Stimulated activated CD8-positive, alpha-beta memory T cell treated with anti-CD3 and anti-CD28 coated beads, Interleukin-12 subunit alpha, Interleukin-12 subunit beta, amount 100 ng/mL, for 24 hours (primary cell): Measurements from ENCODE around the gene LRRC4C.

ENCODE experiments used
- DNase-seq: peaks from one replicate; pipeline ENCODE4 v3.0.0-alpha.2; 2020; ENCODE audit errors: extremely low read depth

The LRRC4C gene

DNA sequence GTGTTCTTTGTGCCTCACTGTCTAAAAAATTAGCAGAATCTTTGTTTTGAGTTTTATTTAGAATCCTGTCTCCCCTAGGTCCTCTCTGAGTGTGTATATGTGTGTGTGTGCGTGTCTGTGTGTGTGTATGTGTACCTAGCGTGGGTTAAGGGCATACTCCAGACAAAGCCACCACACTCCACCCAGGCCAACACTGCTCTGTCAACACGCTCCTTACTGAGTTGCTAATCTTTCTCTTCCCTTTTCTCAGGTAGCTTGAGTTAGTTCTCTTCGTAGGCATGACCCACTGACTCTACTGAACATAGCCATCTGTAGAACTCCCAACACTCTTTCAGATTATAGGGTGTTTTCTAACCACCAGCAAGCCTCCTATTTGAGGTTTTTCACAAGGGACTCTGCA, 131.1 kb downstream of the LRRC4C start:
- DNase-seq: no peak

DNA sequence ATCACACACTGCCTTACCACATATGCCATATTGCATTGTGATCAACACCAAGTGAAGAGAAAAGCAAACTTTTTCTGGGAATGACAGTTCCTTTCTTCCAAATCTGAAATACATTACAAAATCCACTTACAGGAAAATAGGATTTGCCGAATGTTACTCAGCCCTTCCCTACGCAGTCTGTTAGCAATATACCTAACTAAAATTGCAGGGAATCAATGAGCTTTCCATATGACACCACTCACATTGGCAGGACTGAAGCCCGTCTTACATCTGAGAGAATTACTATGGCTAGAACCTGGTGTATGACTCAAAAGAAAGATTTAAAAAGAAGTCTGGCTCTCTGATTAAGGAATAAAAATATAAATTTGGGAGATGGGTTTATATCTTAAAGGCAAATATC, 136.0 kb downstream of the LRRC4C start:
- DNase-seq: no peak

DNA sequence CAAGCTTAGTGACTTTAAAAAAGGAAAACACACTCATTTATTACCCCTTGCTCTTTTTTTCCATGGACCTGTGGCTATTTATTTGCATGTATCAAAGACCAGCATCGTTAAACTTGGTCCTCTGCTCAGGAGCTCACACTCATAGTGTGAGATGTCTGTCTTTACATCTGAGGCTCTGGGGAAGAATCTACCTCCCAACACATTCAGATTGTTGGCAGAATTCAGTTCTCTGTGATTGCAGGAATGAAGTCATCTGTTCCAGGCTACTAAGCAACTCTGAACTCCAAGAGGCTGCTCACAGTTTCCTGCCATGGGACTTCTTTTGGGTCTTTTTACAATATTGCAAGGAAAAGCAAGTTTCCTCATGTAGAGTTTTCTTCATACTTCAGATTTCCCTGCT, 138.8 kb downstream of the LRRC4C start:
- no peak for DNase-seq

DNA sequence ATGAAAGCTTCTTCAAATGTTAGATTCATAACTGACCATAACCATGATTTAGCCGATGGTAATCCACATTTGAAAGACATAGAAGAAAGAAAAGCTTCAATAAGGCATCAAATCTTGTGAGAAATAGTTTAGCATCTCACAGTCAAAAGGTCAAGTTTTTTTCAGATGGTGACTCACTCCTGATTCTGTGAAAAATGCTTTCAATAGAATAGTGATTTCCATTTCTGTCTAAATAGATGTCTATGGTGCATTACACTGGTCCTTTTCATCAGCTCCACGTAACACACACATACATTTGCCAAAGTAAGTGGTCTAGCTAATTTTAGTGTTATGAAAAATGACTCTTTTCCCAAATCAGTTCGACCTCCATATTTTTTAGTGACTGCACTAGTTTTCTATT, 139.2 kb downstream of the LRRC4C start:
- DNase-seq: no peak

DNA sequence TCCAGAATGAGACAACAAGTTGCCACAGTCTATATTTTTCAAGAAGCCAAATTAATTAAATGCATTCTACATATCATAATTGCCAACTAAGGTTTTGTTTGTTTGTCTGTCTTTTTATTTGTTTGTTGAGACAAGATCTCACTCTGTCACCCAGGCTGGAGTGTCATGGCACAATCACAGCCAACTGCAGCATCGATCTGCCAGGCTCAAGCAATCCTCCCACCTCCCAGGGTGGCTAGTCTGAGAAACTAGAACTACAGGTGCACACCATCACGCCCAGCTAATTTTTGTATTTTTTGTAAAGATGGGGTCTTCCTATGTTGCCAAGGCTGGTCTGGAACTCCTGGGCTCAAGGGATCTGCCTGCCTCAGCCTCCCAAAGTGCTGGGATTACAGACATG, 140.0 kb downstream of the LRRC4C start:
- no peak for DNase-seq

DNA sequence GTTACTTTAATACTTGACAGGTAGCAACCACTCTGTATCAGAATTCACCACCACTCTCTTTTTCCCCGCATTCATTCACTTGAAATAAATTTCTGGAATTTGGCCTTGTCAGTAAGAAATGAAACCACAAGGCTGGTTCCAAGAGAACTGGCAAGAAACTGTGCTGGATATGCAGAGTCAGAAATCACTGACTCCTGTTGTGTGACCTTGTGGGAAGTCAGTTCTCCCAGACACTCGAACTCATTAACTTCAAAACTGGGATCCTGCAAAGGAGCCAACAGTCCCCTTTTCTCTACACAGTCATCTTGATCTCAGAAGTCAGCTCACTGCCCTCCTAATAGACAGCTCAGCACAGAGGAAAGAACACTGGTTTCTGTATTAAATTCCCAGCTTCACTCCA, 142.7 kb downstream of the LRRC4C start:
- no peak for DNase-seq

DNA sequence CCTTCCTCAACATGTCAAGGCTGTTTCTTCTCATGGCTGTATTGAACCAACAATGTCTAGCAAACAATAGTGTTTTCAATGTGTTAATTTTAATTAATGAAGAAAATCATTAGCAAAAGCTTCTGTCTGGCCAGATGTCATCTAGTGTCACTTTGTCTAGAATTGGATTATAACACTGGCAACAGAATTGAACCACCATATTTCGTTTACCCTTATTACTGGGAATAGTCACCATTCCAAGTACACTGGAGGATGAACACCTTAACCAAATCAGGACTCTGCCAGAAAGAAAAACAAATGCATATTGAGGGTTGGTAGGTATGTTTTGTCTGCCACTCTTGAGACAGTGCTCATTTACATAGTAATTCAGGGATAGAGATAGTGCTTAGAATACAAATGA, 146.2 kb downstream of the LRRC4C start:
- DNase-seq: no peak

DNA sequence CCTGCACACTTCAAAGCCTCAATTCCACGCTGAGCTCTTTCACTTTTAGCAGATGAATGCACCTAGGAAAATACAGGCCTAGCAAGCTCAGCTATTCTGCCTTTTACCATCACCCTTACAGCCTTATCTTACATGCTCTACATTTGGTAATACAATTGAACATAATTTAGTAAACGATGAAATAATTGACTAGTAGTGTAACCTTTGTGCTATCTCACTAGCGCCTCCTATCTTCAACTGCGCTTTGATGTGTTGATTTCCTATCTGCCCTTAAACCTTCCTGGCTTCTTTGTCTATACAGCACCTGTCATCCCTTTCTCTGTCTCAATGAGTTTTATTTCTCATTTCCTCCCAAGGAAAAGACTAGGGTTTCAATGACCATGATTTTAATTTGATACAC, 149.7 kb downstream of the LRRC4C start:
- no peak for DNase-seq

DNA sequence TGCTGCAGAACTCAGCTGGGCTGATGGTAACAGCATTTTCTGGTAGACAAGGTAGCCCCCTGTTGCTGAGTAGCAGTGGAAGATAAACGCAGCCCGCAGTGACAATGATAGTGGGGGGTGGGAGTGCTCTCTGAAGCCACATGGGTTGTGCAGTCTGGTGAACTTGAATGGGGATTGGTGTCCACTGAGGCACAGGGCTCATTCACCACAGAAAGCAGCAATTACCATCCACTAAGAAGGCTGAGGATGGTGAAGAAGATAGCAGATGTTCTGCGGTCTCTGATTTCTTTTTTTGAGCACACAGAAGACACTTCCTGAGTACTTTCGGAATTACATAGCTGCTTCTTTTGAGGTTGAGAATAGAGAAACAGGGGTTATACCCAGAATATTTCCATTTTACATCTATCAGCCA, 150.3 kb downstream of the LRRC4C start:
- no peak for DNase-seq

DNA sequence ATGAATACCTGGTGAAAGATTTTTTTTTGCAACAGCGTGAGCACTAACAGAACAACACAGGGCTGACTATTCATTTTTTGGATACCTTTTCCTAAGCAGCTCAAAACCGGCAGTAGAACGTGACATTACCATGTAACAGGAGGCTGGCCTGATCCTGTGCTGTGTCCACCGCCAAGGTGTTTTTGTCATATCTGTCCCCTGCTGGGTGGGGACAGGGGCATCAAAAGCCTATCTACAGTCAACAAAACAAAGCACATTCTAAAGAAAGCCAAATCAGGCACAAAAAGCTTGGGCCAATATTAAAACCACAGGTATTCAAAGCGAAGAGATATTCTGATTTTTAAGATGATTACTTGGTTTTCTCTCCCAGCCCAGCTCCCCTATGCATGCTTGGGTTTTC, 151.2 kb downstream of the LRRC4C start:
- DNase-seq: no peak

DNA sequence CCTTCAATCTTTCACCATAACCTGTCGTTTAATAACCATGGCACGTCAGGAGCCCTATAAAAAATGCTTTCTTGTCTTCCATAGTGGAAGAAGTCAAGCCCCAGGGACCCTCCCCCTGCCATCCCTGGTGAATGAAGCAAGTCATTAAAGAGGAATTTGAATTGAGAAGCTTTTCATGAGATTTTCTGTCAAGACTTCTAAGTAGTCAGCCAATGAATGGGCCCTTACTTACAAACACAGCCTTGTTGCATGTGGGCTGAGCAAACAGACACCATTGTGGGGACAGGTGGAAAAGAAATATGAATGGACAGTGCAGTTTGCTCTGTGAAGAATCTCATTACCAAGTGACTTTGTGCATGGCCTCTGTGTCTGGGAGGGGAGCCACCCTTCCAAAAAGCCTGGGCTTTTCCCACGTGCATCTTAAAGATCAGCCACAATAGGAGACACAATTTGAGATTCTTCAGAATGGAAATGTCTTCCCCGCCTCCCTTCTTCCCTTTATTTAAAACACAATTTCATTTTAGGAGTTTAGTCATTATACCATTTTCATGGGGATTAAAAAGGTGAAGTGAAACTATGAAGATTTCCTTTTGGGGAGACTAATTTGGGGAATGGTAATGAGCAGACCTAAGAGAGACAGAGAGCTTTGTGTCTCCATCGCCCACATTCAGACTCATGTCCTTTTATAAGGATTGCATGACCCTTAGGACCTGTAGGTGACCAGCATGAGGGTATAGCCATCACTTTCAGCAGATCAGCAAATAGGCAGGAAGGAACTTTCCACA, 152.0 kb downstream of the LRRC4C start:
- no peak for DNase-seq

DNA sequence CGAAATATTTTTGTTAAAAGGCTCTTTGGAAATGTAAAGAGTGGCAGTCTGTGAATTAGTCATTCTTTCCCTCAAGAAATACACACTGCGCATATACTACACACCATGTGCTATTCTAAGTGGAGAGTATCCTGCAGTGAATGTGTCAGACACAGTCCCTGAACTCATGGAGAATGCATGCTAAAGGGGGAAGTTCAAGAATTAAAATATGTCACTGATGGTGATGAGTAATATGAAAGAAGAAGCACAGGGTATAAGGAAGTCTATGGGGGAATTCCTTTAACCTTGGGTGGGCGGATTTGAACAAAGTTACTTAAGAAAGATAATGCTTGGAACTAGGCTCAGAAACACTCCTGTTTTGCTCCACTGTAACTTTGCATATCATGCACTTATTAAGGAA, 153.0 kb downstream of the LRRC4C start:
- no peak for DNase-seq

DNA sequence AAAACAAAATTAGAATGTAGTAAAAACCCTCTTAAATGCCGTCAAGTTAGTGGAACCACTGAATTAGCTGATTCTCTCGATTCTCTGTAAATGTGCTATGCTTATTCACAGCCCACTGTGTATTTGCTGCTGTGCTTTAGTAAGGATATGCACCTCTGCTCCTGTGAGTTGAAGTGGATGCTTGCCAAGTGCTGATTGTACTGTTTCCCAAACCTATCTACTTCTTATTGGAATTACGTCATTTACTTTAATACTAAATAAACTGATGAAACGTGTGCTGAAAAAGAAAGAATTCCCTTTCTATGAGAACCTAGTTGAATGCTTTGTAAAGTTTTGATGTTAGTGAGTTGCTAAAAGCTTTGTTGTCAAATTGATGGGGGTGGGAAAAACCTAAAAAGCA, 158.4 kb downstream of the LRRC4C start:
- no peak for DNase-seq

DNA sequence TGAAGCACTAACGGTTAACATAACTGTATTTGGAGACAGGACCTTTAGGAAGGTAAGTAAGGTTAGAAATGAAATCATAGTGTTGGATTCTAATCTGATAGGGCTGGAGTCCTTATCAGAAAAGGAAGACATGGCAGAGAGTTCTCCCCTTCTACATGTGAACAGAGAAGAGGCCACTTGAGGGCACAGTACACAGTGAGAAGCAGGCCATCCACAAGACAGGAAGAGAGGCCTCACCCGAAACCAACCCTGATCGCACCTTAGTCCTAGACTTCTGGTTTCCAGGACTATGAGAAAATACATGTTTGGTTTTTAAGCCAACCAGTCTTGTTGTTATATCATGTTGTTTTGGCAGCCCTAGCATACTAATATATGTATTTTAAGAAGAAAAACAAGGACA, 170.0 kb downstream of the LRRC4C start:
- no peak for DNase-seq

DNA sequence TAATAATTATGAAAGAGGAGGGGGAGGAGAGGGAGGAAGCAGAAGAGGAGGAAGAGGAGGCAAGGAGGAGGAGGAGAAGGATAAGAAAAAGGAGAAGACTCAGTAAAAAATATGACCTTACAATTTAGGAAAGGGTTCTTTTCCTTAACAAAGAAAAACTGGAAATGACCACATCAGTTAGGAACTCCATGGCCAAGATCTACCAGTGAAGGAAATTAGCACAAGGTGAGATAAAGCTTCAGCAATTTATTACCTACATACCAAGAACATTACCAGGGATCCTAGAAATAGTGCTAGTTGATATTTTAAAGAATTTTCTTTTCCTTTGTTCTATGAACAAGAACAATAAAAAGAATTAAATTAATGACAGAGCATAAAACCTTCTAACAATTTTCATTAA, 172.7 kb downstream of the LRRC4C start:
- DNase-seq: no peak

DNA sequence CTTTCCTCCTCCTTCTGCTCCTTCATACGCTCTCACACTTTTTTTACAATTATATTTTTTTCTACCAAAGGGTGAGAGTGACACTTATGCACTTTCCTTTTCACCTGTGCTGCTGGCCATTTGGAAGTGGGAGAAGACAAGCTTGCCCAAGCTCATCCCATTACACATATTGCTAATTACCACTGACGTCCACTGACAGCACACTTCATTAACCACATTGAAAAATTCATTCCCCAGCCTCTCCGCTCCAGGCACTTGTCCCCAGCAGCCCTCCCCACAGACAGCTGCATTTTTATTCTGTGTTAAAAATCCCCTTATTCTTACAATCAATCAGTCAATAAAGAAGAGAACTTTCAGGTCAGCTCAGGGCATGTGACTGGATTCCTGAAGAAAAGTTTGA, 175.1 kb downstream of the LRRC4C start:
- DNase-seq: no peak

DNA sequence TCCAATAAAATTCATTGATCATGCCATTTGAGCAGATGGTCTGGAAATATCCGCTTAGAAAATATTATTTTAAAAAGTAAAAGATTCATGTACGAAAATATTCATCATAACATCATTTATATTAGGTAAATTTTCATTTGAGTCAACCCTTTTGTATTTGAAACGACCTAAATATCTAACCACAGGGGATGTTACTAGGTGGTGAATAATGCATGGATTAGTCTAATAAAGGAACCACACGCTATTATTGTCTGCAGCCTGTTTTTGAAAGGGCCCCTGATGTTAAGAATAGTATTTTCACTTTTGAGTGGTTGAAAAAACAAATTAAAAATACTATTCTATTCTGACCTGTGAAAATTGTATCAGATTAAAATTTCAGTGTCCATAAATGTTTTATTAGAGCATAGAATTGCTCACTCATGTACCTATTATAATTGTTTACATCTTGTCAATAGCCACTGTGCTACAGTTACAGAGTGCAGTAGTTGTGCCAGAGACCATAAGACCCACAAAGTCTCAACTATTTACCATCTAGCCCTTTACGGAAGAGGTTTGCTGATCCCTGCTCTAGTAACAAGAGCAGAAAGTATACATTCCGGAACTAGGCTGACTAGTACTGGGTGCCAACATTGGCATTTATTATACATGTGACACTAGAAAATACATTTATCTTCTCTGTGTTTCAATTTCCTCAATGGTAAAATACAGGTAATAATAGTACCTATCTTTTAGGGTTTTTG, 176.1 kb downstream of the LRRC4C start:
- no peak for DNase-seq

DNA sequence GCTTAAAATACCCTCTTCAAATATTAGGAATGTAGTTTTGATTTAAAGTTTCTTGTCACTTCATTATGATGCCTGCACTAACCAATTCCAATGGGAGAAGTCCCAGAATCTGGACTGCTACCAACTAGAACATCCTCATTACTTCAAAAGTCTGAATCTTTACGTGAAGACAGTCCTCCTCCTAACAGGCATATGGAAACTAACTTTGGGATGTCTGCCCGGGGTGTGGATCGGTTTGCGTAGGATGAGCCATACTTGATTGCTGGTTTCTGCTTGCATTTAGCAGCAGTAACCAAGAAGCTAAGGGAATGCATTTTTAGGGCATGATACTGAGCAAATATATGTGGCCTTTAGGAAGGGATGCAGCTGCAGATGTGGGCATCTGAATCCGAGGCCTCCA, 177.1 kb downstream of the LRRC4C start:
- no peak for DNase-seq

DNA sequence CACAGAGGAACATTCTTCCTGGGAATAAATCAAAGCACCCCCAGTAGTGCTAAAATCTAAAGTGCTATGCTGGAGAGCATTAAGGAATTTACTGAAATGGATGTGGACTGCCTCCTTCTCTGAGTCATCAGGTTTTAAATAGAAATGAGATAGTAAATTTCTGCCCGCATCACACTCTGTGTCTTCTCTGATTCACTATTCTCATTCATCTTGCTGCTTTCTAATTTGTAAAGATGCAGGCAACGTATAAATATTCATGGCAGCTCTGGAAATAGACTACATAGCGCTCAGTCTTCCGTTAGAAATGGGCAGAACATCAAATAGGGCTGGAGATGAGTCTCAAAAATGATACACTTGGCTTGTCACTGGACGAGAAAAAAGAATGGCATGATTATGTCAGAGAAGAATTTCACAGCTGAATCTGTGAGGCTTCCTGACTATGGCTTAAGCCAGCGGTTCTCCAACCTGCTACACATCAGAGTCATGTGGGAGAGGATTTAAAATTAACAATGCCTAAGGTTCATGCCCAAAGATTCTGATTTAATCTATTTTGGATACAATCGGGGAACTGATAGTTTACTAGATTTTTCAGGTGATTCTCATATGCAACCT, 178.2 kb downstream of the LRRC4C start:
- DNase-seq: no peak

DNA sequence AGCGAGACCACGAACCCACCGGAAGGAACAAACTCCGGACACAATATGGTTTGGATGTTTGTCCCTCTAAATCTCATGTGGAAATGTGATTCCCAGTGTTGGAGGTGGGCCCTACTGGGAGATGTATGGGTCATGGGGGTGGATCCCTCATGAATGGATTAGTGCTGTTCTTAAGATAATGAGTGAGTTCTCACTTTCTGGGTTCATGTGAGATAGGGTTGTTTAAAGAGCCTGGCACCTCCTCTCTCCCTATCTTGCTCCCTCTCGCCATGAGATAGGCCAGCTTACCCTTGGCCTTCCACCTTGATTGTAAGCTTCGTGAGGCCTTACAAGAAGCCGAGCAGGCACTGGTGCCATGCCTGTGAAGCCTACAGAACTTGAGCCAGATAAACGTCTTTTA, 184.6 kb downstream of the LRRC4C start:
- no peak for DNase-seq

DNA sequence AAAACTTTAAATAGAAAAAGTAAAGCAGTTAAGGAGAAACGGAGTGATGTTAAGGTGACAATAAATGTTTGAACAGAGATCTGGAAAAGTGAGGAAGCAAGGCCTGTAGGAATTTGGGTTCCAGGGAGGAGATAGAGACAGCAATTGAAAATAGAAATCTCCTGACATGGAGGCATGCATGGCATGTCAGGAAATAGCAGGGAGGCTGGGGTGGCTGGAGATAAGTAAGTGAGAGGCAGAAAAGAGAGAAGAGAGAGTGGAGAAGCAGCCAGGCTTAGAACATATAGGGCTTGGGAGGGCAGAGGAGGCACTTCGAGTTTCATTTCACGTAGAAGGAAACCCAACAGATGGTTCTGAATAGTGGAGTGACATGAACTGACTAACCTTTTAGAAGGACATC, 185.5 kb downstream of the LRRC4C start:
- DNase-seq: no peak

DNA sequence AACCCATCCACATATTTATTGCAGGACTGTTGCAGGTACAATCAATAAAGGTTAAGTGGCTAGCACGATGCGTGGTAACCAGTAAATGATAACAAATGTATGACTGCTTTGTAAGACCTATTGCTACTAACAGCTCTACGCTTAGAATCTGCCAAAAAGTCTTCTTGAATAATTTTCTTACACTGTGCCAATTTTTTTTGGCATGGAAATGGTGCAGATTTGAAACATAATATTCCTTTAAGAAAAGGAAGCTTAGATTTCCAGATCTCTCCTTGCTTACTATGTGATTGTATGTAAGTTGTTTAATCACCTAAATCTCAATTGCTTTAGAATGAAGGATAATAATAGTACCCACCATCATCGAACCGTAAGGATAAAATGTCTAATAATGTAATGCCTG, 192.0 kb downstream of the LRRC4C start:
- no peak for DNase-seq

DNA sequence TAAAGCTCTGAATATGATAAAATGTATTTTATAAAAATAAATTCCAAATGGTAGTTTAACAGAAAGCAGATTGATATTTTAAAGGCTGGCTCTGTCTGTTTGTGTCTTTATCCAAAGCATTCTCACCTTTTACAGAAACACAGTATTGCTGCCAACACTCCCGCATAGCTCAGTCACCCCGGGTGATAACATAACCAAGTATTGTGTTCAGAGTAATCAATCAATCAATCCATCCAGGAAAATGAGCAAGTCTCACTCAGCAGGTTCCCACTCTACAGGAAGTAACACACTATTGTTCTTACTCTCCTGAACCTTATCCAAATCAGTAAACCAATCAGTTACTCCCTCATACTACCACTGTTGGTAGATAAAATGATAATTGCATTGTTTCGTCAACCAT, 203.4 kb downstream of the LRRC4C start:
- DNase-seq: no peak
